GM20431 (cell line): ENCODE results near the gene PDCD10.

Experiments
- in situ Hi-C: fragments of 300-500 bp; cut with MseI, MboI; formaldehyde crosslinking; loops from one replicate; pipeline ENCODE4 v1.15.0; 2020; ENCODE audit warnings: low sequenced_read_pairs; ENCODE audit not compliant: unreplicated experiment

PDCD10 gene

DNA sequence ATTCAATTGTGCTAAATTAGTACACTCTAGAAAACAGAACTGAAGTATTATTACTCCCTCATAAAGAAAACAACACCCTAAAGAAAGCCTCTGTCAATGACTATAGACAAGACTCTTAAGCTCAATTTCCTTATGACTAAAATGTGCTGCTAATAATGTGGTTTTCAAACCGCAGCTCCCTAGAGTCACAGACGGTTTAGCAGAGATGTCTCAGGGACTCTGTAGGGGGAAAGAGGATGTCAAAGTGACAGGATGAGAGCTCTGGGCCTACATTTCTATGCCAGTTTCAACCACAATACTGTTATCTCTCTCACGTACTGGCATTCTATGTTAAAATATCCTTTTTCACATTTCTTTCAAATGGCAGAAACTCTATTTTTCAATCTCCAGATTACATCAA is 43.3 kb downstream of the PDCD10 start:
- in situ Hi-C loops = no loop called here

DNA sequence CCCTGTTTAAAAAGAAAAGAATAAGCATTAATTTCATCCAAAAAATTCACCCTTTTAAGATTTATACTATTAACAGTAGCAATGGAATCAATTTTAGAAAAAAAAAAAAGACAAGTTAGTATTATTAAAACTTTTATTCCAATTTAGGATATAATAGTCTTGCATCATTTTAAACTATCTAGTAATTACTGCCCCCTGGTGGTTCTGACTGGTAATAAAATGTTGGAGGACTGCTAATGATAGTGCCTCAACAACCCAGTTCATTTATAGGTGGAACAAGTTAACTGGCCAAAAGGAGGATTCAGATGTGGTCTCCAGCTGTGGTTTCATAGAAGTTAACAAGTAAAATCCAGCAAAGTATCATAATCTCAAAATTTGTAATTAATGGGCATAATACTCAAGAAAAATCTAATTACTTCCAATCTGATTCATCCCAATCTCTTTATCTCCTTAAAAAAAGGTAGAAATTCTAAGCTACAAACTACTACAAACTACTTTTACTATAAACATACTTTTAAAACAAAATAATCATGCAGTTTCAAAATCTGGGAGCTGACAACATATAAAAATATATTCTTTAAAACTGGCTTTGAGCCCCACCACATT is 50.2 kb downstream of the PDCD10 start:
- in situ Hi-C loops = no loop called here

- in situ Hi-C loops = no loop called here
Observed at GRCh38 chr3:167679526-167679925, 55.2 kb downstream of the PDCD10 start.

DNA sequence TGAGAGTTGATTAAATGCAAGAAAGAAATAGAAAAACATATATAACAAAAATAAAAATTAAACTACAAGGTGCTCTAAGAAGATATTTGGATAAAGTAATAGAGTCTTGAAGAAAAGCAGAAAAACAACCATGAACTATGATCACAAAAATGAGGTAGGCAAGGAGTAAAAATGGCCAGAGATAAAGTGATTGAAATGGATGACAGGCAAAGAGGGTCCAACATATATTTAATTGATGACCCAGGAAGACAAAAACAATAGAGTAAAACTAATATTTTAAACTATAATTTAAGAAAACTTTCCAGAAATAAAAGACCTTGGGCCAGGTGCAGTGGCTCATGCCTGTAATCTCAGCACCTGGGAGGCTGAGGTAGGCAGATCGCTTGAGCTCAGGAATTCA is 58.8 kb downstream of the PDCD10 start:
- in situ Hi-C loops = no loop called here

GRCh38 chr3:167673221-167673620 is 61.5 kb downstream of the PDCD10 start:
- in situ Hi-C loops = no loop called here

- in situ Hi-C loops = no loop called here
Observed at GRCh38 chr3:167671878-167672427, 62.7 kb downstream of the PDCD10 start.

- in situ Hi-C loops = no loop called here
Observed at GRCh38 chr3:167669699-167670098, 65.0 kb downstream of the PDCD10 start.

GRCh38 chr3:167668651-167669050 is 66.0 kb downstream of the PDCD10 start:
- in situ Hi-C loops = no loop called here

- in situ Hi-C loops = no loop called here
Observed at GRCh38 chr3:167666563-167666962, 68.1 kb downstream of the PDCD10 start.

GRCh38 chr3:167662919-167663400 is 71.7 kb downstream of the PDCD10 start:
- in situ Hi-C loops = no loop called here

DNA sequence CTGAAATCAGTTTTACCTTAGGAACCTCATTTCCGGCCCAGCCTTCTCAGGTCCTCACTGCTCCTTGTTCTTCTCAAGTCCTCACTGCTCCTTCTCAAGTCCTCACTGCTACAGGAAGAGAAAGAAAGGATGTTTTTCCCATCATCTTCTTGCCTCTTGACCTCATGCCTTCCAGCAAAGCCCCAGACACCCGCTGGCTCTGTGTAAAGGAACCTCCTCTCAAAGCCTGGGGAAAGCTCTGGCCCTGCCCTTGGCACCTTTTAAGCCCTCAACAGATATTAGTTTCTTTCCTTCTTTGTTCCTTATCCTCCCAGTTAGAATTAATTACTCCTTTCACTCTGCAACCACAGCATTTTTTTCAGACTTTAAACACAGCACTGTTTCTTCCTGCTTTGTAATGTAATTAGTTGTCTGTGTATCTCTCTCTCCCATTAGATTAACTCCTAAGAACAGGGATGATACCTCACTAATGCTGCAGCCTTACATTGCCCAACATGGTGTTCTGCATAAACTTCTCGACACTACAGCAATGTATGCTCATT is 76.9 kb downstream of the PDCD10 start:
- in situ Hi-C loops = no loop called here

DNA sequence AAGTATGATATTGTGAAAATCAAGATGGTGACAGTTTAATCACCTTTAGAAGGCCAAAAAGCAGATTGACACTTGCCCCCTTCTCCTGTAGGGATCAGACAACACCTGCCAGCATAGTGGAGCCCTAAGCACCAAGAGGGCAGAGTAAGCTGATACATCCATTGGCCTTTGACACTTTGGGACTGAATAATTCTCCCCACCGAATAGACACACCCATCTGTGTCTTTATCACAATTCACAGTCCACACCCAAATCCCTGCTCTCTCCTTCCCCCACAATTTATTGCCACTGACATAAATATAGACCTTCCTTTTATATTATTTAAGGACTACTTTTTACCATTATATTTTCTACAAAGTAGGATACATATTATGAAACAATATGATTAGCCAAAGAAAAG is 77.9 kb downstream of the PDCD10 start:
- in situ Hi-C loops = no loop called here

- in situ Hi-C loops = no loop called here
Observed at GRCh38 chr3:167653760-167654159, 80.9 kb downstream of the PDCD10 start, which contains the start of gene WDR49. TSS of gene WDR49 (minus strand) at chr3:167653942. CDS start at chr3:167653425, 517 bp downstream.

DNA sequence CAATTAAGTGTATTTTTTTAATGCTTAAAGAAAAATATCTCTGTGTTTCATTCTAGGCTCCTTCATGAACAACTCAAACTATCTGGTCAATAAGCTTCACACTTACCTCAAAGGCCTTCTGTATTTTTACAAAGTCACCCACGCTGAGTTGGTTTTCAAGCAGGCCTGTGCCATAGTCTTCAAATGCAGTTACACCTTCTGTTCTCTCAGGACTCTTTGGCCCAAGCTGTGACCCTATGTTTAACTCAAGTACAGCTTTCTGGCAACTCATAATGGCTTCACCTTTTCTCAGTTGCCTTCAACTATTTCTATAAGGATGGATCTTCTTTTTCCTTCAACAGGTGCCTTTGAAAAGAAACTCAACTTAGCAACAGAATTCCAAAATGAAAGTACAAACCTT is 81.5 kb downstream of the PDCD10 start:
- in situ Hi-C loops = no loop called here

GRCh38 chr3:167651826-167652225 is 82.9 kb downstream of the PDCD10 start:
- in situ Hi-C loops = no loop called here

DNA sequence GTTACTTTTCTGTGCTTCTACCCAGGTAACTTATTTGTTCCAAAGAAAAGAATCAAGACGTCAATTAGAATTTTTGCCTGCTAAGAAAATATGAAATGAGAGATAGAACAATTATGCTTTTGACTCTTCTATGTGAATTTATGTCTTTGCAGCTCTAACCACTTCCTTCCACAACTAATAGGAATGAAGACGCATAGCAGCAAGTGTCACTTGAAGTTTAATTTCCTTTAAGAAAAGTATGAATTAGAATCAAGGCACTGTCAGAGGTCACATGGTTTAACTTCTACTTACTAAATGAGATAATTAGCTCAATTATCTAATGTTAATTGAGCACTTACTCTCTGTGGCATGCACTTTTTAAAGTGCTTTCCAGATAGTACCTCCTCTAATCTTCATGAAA is 84.2 kb downstream of the PDCD10 start:
- in situ Hi-C loops = no loop called here

- in situ Hi-C loops = no loop called here
Observed at GRCh38 chr3:167649746-167650145, 84.9 kb downstream of the PDCD10 start.

GRCh38 chr3:167644611-167645010 is 90.1 kb downstream of the PDCD10 start:
- in situ Hi-C loops = no loop called here
